ENCODE data around the gene ARIH2.

DNA sequence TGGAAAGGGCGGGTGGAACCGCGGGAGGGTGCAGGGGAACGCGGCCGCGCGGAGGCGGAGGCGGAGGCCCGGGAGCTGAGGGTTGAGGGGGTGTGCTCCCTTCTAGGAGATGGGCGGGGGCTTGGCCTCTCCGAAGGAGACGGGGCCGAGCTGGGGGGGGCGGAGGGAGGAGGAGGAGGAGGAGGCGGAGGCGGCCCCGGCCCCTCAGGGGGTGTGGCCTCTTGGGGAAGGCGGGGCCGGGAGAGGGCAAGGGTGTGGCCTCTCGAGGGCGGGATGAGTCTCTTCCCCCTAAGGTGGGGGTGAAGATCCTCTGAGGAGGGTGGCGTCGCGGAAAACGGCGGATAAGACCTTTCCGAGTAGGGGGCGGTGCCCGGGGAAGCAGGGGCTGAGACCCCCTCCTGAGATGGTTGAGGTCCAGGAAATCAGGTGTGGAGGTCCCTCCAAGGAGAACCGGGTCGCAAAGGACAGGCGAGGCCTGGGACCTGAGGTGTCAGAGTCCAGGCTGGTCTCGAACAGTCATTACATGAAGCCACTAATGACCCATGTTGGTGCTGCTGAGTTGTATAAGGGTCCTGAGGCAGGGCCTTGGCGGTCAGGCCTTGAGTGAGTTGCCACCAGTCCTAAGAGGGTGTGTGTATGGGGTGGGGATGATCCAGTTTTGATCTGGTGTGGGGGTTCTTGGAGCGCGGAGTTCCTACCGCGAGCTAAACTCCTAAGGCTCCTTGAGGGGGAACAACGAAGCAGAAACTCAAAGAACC lies 89.3 kb downstream of the ARIH2 start:
- TF ChIP-seq, protein P1, sequence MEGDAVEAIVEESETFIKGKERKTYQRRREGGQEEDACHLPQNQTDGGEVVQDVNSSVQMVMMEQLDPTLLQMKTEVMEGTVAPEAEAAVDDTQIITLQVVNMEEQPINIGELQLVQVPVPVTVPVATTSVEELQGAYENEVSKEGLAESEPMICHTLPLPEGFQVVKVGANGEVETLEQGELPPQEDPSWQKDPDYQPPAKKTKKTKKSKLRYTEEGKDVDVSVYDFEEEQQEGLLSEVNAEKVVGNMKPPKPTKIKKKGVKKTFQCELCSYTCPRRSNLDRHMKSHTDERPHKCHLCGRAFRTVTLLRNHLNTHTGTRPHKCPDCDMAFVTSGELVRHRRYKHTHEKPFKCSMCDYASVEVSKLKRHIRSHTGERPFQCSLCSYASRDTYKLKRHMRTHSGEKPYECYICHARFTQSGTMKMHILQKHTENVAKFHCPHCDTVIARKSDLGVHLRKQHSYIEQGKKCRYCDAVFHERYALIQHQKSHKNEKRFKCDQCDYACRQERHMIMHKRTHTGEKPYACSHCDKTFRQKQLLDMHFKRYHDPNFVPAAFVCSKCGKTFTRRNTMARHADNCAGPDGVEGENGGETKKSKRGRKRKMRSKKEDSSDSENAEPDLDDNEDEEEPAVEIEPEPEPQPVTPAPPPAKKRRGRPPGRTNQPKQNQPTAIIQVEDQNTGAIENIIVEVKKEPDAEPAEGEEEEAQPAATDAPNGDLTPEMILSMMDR (IDR thresholded peaks at IDR 0.05; ENCODE audit: poor library complexity, severe bottlenecking), result no peak
- TF ChIP-seq POLR2AphosphoS5 (IDR thresholded peaks at IDR 0.05) (no peak), RAD21 (conservative IDR thresholded peaks at IDR 0.05) (no peak)
